ENCODE results near the gene C2orf92.

DNA sequence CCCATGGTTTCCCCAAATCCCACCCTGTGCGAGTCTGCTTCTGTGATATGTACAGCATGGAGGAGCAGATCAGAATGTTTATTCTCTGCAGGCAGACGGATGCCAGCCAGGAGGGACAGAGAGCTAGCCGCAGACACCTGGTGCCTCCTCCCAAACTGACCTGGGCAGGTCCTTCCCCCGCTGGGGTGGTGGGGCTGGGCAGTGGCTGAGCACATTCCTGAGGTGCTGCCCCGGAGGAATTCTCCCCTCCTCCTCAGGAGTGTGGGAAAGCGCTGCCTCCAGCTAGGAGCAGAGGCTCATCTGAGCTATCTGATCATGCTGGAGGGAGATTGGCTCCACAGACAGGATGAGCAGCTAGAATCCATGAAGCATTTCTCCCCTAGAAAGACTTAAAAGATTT, 21.7 kb downstream of the C2orf92 start:
- TF ChIP-seq POLR2AphosphoS5 (IDR thresholded peaks at IDR 0.05): no peak
- no peak for TF ChIP-seq CTCF (IDR thresholded peaks at IDR 0.05)
